HG02938 (cell line): ENCODE data around the gene CD58.
A peak's percentile ranks its signal among the peaks of the same experiment; 100 is the strongest.
"Not testable (repeated sequence)": the region's sequence is repeated elsewhere in the genome, so short reads cannot be mapped to it uniquely, and the experiment has no call there.

Source experiments
- ATAC-seq: cut with Tn5 transposase; IDR thresholded peaks from one replicate; pipeline ENCODE4 v1.9.1; 2021; ENCODE audit warnings: mild to moderate bottlenecking, moderate library complexity; ENCODE audit not compliant: unreplicated experiment

Gene CD58

DNA sequence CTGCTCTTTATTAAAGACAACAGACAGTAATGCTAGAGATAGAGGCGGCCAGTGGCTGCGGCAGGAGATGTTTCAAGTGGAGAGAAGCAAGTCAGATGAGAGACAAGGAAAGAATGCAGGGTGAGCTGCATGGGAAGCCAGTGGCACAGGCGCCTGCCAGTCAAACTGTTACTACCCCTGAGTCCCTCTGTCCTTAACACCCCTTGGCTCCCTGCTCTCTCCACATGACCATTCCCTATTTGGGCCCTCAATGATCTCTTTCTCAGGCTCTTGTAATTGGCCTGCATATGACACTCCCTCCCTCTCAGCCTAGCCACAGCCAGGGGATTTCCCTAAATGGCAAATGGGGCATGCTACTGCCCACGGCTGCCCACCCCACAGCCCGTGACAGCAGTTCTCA lies 22.6 kb upstream of the CD58 start:
- not testable (repeated sequence) for ATAC-seq

DNA sequence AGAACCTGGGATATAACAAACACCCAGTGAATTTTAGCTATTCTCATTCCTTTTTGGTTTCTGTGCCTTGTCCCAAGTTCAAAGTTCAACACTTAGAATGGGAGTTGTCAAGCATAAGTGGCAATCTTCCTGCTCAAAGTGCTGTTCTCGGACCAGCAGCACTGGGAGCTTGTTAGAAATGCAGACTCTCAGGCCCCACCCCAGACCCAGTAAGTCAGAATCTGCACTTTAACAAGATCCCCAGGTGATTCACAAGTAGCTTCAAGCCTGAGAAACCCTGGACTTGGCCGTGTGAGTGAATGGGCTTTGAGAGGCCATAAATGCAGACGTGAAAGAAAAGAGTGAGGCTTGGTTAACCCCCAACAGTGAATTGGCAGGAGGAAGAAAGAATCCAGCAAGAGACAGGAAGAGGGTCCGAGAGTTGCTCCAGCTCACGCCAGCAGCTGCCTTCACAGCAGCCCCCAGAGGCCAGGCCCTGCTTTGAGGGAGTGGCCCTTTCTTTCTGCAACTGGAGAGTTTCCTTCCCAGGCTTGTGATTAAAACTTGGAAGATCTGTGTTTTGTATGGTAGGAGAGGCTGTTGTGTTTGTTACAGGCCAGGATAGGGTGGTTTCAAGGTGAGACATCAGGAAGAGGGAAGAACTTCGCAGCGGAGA lies 21.3 kb upstream of the CD58 start:
- ATAC-seq: not testable (repeated sequence)

DNA sequence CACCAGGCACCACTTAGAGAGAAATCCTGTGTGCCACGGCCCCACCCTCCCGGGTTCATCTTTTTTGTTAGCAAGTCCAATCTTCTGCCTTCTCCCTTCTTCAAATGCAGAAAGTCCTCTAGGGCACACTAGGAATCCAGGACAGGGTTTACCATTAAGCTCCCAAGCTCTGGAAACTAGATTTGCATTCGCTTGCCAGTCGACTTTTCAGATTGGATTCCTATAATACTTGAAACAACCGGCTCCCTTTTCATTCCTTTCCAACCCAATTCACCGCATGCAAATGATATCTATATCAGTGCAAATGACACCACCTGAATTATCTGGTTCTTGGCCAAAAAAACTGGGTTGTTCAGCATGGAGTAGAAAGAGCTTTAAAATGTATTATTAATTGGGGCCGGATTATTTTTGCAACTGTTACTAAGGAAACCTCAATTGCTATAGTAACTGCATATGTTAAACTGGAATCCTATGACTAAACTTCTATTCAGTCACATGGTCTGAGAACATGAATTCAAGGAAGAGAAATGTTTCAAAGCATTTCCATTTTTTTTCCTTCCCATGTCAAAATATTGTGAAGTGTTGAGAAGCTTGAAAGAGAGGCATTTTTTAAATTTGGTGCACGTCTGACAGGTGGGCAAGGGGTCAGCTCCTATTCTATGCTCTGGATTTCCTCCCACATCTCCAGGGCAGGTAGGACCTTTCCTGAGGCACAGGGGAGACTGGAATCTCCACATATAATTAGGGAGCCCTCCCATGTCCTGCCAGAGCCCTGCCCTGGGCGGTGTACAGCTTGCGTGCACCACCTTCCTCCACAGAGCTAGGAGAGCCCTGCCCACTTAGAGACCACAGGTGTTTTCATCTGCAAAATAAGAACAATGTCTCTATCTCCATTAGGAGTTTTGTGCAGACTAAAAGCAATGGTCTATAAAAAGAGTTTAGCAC lies 20.5 kb upstream of the CD58 start:
- not testable (repeated sequence) for ATAC-seq

DNA sequence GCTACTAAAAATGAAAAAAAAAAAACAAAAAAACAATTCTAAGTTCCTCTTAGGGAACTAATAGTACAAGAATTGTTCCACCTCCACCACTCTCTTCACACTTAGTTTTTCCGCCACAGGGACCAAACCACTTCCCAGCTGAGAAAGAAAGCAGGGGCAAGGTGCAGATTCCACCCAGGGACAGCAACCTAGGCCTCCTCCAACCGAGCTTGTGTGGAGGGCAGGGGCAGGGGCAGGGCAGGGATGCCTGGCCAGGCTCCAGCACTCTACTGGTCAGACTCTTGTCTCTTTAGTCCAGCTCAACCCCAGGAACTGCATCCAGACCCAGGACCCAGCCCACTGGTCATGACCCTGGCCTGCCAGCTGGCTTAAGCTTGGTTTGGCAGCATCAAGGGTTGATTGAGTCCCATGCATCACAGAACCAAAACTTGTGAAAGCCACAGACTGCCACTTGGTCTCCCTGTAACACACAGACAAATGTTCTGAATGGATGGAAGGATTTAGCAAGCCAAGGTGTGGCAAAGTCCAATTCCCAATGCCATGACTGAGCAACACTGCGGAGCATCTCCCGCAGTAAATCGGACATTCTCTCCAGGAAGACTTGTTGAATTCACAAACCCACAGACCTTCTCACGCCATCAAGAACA lies 19.7 kb upstream of the CD58 start:
- ATAC-seq: not testable (repeated sequence)

DNA sequence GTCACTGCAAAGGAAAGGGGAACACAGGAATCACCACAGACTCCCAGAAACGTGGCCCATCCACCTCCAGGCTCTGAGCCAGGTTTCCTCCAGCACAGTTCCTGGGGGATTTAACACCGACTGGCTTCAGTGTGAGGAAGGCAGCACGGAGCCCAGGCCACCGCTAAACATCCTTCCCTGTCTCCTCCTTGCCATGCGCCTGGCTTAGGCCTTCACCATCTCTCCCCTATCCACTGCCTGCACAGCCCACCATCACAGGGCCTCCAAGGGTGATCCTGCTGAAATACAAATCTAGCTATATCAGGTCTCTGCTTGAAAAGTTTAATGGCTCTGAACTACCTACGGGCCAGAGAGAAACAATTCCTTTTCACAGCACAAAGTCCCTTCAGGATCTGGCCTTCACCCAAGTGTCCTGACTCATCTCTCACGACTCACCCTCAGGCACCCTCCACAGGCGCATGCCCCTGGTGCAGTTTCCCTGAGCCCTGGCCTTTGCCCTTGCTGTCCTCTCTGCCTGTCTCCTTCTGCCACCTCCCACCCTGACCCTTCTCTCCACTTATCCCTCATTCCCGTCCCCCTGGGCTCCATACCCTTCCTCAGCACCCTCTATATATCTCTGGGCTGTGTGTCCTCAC lies 18.4 kb upstream of the CD58 start:
- ATAC-seq: not testable (repeated sequence)

DNA sequence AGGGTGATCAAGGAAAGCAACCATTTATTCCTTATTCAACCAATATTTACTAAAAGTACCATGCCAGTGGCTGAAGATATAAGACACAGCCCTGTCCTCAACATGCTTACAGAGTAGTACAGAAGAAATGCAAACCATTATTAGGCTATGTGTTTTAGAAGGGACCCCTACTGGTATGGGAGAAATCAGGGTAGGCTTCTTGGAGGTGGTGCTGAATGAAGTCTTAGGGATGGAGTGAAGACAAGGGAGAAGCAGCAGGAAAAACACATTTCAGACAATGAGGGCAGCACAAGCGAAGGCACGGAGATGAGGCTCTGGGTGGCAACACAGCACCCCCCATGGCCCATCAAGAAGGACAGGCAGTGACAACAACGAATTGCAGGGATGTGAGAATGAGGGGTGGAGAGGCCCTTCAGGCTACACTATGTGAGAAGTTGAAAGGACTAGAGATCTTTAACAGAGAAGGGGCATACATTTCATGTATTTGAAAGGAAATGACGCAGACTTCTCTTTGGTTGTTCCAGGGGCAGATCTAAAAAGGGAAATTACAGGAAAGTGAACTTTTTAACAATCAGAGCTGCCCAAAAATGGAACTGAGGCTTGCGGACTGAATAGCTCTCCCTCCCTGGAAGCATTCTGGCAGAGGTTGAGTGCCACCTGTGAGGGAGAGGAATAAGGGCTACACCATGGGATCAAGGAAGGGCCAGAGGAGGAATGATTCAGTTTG lies 16.8 kb upstream of the CD58 start:
- ATAC-seq: no peak

DNA sequence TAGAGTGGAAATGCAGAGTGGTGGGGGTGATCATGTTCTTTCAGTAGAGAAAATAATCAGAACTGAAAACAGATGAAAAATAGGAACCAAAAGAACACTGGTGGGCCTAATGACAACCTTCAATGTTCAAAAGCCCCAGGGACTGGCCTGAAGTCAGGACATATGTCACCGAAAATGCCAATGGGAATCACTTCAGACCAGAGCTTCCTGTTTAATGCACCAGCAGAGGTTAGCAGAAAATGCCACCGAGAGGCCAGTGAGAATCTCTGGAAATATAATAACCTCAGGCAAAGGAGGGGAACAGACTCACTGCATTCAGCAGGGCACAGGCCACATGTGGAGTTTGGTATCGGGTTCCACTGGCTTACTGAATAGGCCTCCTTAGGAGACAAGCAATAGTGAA lies 15.9 kb upstream of the CD58 start:
- ATAC-seq: peak; percentile 55

DNA sequence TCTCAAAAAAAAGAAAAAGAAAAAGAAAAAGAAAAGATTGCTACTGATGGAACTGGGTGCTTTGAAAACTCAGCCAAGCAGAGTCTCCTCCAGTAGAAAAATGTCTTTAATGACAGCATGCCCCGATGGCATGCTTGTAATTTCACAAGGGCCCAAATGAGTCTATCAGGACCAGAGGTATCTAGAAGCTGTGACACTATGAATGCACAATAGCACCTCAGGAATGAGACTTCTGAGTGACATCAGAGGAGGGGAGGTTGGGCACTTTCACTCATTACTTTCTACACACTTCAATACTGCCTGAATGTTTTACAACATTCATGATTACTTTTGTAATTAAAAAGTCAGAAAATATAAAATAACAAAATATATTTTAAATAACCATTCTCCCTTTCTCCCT lies 15.1 kb upstream of the CD58 start:
- no peak for ATAC-seq

DNA sequence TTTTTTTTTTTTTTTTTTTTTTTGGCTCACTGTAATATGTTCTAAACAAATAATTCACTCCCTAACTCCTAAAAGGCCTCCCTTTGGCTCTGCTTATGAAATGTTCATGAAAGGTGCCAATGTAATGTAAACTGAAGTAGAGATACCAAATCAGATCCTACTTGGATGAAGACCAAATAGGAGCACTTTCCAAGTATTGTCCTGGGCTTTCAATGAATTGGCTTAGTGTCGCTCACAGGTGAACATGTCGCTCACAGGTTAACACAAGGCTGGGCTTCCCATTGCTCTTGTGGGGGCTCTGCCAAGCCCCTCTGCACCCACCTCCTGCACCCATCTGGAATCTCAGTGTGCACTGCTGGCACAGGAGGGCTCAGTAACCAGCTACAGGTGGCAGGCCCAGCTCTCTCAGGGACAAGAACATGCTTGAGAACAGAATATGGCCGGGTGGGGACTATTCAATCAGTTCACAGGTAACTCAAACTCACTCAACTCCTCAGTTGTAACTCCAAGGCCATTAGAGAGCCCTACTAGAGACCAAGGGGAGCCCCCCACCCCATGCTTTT lies 10.6 kb upstream of the CD58 start:
- no peak for ATAC-seq

DNA sequence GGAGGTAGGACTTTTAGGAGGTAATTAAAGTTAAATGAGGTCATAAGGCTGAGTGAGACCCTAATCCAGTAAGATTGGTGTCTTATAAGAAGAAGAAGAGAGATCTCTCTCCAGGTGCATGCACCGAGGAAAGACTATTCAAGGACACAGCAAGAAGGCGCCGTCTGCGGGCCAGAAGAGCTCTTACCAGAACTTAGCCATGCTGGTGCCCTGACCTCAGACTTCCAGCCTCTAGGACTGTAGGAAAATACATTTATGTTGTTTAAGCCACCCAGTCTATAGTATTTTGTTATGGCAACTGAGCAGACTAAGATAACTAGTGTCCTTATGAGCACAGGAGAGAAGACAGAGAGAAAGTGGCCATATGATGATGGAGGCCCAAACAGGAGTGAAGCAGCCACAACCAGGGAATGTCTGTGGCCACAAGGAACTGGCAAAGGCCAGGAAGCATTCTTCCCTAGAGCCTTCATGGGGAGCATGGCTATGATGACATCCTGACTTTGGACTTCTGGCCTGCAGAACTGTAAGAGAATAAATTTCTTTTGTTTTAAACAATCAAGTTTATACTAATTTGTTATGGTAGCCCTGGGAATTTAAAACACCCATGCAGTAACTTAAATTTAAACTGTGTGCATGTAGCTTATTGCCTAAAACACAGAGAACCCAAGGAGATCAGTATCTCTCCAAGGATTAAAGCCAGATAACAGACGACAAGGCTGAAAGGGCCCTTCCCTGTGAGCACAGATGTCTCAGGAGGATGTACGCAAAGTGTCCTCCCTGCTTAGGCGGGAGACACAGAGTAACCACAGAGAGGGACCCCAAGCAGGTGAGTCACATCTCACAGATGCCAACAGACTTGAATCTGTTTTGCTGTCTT lies 9.9 kb upstream of the CD58 start:
- no peak for ATAC-seq

DNA sequence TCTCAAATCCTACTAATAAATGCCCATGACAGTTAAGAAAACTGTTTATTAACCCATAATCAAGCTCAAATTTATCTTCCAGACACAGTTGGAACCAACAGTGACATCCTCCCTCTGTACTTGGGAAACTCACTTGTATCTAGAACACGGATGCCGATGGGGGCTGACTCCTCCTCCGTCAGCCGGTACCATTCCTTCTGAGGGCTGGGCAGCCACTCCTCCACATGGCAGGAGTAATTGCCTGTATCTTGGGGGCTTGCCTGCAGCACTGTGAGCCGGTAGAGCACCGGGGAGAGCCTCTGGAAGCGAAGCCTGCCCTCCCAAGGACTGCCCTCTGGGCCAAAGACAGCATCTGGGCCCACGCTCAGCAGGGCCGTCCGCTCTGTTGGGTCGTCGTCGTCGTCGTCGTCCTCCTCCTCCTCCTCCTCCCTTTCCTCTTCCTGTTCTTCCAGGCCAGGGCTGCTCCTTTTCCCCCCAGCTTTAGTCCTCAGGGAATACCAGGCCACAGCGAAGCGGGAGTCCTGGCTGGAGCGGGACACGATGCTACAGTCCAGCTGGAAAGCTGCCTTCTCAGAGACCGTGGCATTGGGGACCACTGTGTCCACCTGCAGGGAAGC lies 8.5 kb upstream of the CD58 start:
- ATAC-seq: no peak

DNA sequence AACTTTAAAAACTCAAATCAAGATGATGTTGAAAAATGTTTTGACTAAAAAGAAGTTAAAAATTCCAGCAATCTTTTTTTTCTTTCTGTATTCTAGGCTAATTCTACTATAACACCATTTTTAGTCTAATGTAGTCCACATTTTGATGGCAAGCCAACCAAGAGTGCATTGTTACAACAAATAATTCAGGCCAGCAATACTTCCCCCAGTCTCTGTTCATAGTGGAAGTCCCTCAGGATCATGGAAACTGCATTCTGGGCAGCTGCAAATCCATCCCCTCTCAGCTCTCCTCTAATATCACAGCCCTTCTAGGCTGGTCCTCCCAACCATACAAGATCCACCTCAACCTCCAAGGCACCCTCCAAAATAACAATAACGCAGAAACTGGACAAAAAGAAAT lies 7.8 kb upstream of the CD58 start:
- ATAC-seq: no peak

DNA sequence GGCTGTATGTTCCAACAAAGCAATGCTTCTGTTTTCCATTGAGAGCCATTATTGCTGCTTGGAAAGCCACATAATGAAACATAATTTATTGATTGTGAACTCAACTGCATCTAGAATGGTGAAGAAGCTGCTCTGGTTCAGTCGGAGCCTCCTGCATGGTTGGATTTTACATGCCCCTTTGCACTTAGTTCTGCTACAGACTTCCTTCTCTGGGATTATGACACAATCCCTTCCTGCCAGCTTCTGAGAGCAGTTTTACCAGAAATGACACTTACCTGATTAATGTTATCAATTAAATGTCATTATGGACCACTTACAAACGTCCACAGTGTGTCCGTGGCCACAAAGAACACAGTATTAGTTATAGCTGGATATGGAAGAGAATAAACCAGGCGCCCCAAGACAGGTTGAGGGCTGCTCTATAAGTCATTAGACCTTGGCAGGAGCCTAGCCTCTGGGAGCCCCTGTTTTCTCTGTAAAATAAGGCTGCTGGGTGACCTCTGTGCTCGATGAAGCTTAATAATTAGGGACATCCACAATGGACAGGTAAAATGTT lies 7.0 kb upstream of the CD58 start:
- ATAC-seq: no peak

DNA sequence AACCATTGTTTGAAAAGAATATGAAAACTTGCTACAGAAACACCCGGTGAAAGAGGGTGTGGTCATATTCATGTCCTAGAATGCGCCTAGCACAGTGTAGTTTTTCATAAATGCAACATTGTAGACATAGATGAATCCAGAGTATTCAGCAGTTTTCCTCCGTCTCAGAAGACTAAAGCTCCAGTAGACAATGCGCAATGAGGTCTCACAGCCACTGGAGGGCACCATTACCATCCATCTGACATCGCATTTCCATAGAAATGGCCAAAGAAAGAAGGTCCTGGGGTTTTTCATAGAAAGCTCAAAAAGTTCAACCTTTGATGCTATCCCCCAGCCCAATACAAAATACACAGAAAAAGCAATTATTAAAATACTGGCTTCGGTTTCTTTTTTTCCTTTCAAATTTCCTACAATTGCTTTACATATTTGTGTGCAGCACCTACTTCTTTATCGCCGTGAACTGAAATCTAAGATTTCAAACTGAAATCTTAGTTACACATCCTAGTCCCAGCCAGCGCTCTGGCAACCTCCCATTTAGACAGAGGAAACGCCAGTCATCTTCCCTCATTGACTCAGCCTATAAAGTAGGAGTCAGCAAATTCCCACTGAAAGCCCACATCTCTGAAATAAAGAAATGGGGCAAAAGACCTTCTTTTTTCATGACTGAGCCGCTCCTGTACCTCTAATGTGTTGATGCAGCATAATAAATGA lies 3.9 kb upstream of the CD58 start:
- ATAC-seq: no peak

DNA sequence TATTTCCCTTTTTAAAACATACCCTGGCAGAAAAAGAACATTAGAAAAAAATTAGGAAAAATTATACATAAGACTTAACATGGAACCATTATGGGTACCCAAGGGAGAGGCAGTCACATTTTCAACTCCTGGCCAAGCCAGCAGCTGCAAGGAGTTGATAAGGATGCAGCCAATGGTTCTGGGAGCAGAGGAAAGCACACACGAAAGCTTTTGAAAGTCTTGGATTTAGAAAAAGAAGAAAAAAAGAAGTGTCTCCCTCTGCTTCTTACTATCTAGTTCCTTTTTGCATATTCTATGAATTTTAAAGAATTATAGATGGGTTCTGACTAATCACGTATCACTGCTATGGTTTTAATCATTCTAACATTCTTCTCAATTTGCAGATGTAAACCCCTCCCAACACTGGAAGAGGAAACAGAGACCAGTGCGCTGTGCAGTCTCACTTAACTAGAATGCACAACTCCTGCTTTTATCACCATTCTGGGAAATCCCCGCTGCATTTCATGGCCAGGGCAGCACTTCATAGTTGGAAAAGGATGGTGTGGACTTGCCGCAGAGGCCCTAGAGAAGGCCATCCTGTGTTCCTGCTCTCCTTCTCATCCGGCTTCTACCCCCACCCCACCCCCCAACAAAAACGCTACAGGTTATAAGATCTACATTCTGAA lies 2.7 kb upstream of the CD58 start:
- no peak for ATAC-seq

DNA sequence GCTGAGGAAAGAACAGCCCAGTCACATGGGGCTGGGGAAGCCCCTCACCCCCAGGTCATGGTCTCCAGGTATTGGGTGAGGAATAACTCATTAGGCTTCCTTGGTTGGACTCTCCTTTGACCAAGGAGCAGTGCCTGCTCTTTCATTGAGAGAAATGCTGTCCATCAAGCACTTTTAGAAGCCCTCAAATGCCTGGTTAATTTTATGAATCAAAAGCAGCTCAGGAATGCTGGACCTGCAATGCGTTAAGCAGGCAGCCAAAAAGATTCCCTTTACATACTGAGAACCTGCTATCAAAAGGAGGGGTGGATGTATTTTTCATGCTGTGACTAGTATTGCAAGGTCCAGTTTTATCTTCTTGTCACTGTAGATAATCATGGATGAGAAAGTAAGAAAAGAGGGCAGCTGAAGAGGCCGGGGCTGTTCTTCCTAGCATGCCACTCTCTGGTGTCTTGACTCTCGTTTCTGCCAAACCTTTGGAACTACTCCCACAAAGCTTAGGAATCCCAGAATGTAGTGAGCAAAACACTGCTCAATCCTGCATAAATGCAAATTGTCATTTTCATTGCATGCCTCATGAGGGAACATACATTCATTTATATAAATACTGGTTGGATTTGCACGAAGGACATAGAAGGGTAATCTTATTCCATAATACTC lies 2.1 kb upstream of the CD58 start:
- no peak for ATAC-seq

DNA sequence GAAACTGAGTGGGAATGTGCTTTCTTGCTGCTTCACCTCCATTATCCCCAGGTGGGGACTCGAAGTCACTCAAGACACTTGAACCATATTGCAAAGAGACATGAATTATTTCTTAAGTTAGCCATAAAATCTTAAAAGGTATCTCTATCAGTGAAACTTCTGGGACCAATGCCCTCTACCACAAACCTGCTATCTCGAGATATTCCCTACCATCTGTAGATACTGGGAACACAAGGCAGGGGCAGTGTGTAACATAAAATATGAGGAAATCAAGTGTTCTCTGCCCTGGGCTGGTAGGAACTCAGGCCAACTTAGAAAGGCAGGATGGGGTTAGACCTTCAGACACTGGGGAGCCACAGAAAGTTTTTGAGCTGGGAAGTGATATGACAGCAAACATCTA lies 1.3 kb upstream of the CD58 start:
- no peak for ATAC-seq
